Measurements from ENCODE around the gene SMARCAL1. TPM values are rescaled to one million over a fixed set of nuclear protein-coding genes. Genes with fewer than 3 reads are reported as not detected.
A peak's percentile ranks its signal among the peaks of the same experiment; 100 is the strongest.

Gene SMARCAL1
- total RNA-seq, 1 experiment from 2014 or later, result 40.5 TPM

DNA sequence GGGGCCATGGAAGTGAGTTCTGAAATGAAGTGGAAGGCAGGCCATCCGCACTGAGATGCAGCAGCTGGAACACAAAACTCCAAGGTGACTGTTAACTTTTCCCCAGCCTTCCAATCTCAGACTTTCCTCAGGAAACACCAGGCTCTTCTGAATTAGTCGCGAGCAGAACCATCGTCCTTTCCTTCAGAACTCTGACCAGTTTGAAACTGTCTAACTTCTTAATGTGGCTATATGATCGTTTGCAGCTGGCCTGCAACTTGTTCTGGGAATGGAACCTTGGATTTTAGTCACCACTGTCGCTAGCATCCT, 85.7 kb downstream of the SMARCAL1 start:
- Histone ChIP-seq H3K27ac (peak overlapping the region; percentile 86), H3K9me3 (ENCODE audit: insufficient read depth, low read depth) (no peaks in the 10 kb centered on the region), H2AFZ (peak overlapping the region; percentile 95), H3K36me3 (ENCODE audit: low read depth) (peaks cover 40% of the 10 kb centered on the region), H3K4me1 (replicated peaks; ENCODE audit: insufficient read depth) (peaks cover 30% of the 10 kb centered on the region), H3K9me2 (ENCODE audit: insufficient read depth) (no peaks in the 10 kb centered on the region), H3K27me3 (ENCODE audit: insufficient read depth, low read depth) (no peaks in the 10 kb centered on the region), H3K4me2 (peak overlapping the region; percentile 99), H3K79me2 (ENCODE audit: low read depth) (peaks cover 50% of the 10 kb centered on the region), H3F3A (ENCODE audit: insufficient read depth, low read depth) (peaks cover 41% of the 10 kb centered on the region), H3K4me3 (peak overlapping the region; percentile 96), H4K20me1 (ENCODE audit: insufficient read depth) (peaks cover 26% of the 10 kb centered on the region)
- TF ChIP-seq, protein P1, sequence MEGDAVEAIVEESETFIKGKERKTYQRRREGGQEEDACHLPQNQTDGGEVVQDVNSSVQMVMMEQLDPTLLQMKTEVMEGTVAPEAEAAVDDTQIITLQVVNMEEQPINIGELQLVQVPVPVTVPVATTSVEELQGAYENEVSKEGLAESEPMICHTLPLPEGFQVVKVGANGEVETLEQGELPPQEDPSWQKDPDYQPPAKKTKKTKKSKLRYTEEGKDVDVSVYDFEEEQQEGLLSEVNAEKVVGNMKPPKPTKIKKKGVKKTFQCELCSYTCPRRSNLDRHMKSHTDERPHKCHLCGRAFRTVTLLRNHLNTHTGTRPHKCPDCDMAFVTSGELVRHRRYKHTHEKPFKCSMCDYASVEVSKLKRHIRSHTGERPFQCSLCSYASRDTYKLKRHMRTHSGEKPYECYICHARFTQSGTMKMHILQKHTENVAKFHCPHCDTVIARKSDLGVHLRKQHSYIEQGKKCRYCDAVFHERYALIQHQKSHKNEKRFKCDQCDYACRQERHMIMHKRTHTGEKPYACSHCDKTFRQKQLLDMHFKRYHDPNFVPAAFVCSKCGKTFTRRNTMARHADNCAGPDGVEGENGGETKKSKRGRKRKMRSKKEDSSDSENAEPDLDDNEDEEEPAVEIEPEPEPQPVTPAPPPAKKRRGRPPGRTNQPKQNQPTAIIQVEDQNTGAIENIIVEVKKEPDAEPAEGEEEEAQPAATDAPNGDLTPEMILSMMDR (conservative IDR thresholded peaks at IDR 0.05), result no peak
- no peak for TF ChIP-seq EZH2 (IDR thresholded peaks at IDR 0.05; ENCODE audit: low read depth)
- ChIA-PET POLR2A (ENCODE audit: unreplicated experiment) (interaction anchor here (0.5 to 1.0 kb wide), 12 partner anchors 7 to 480 kb away, joined by 3 to 22 read pairs (median 4); no protein-coding TSS in a partner anchor), CTCF (no interaction called here)
- no peak for DNase-seq
- BruUV-seq (replicated peaks), result TSS peak; percentile 81
- intact Hi-C loops (cut with micrococcal nuclease; ENCODE audit: unreplicated experiment), result loop anchor here (1.0 to 10.0 kb wide), 3 partner anchors 86 to 386 kb away; partner anchors contain the start of gene SMARCAL1

DNA sequence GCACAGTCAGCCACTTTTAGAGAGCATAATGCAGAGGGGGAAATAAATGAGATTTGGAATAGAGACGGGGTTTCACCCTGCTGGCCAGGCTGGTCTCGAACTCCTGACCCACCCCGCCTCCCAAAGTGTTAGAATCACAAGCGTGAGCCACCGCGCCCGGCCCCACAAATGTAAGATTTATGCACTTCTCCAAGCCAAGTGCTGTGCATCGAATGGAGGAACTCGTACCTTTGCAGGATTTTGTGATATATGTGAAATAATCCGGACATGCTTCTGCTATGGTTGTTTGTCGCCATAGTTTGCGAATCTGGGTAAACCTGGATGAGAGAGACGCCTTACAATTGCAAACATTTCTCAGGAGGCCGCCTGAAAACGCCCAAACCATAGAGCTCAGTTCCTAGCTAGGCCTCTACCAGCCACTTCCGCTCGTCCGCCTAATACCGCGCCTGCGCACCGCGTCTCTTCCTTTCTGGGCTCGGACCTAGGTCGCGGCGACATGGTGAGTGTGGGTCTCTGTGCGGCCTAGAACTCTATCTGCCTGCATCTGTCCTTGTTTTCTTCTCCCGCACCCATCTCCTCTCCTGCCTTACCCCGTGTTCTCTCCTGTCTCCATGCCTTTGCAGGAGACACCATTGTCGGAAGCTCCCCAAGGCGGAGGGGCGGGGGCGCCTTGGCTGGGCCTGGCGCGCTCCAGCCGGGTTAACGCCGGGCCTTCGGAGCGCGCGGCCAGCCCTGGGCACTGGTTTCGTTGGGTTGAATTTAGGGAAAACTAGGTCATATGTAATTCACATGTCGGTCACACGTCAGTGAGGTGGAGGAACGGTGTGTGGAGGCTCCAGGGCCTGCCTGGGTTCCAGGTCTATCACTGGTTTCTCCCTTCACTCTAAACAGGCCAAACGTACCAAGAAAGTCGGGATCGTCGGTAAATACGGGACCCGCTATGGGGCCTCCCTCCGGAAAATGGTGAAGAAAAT, 86.4 kb downstream of the SMARCAL1 start, which contains the start of gene RPL37A:
Gene RPL37A (plus strand): TSS at position 466 of the 974 bp plus-strand sequence. CDS start 31 bp downstream, at position 497.
- Histone ChIP-seq H3K9me2 (ENCODE audit: insufficient read depth) (no peaks in the 10 kb centered on the region), H3K4me3 (peak within 1 kb of the TSS; percentile 96), H3K9me3 (ENCODE audit: insufficient read depth, low read depth) (no peaks in the 10 kb centered on the region), H3K27me3 (ENCODE audit: insufficient read depth, low read depth) (no peaks in the 10 kb centered on the region), H3K27ac (peak within 1 kb of the TSS; percentile 86), H4K20me1 (ENCODE audit: insufficient read depth) (peaks cover 33% of the 10 kb centered on the region), H2AFZ (peak within 1 kb of the TSS; percentile 95), H3K36me3 (ENCODE audit: low read depth) (peaks cover 47% of the 10 kb centered on the region), H3F3A (ENCODE audit: insufficient read depth, low read depth) (peaks cover 48% of the 10 kb centered on the region), H3K4me1 (replicated peaks; ENCODE audit: insufficient read depth) (peaks cover 30% of the 10 kb centered on the region), H3K79me2 (ENCODE audit: low read depth) (peaks cover 53% of the 10 kb centered on the region), H3K4me2 (peak within 1 kb of the TSS; percentile 99)
- ChIA-PET POLR2A (ENCODE audit: unreplicated experiment) (interaction anchor here (0.5 to 1.0 kb wide), 14 partner anchors 8 to 481 kb away, joined by 3 to 22 read pairs (median 4); no protein-coding TSS in a partner anchor), CTCF (no interaction called here)
- intact Hi-C loops (cut with micrococcal nuclease; ENCODE audit: unreplicated experiment), result loop anchor here (1.0 to 10.0 kb wide), 3 partner anchors 86 to 386 kb away; partner anchors contain the start of gene SMARCAL1
- BruUV-seq (replicated peaks), result TSS peak; percentile 53
- DNase-seq, result peak; percentile 86 to 88
- no peak for TF ChIP-seq EZH2 (IDR thresholded peaks at IDR 0.05; ENCODE audit: low read depth)
- TF ChIP-seq, protein P1 (conservative IDR thresholded peaks at IDR 0.05), result no peak

DNA sequence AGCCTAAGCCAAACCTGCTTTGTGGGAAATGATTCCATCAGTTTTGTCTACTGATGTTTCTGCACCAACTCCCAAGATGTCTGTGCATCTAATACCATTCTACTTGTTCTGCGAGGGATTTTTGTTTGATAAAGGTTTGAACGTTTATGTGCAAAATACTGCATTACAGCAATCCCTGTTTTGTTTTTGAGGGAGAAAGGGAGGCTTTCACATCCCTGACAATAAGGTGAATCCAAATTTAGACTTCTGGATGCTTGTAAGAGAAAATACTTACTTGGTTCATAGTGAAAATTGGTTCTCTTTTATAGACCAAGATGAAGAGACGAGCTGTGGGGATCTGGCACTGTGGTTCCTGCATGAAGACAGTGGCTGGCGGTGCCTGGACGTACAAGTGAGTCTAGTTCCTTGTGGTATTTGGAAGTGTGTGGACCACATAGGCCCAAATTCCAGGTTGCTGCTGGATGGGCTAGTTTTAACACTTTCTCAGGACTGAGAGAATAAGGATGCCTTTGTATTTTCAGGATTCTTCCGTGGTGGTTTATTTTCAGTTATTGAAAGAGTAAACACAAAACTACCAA, 87.4 kb downstream of the SMARCAL1 start:
- POLR2A ChIA-PET (ENCODE audit: unreplicated experiment), result no interaction called here
- CTCF ChIA-PET, result no interaction called here
- no peak for TF ChIP-seq EZH2 (IDR thresholded peaks at IDR 0.05; ENCODE audit: low read depth)
- TF ChIP-seq, protein P1 (conservative IDR thresholded peaks at IDR 0.05), result no peak
- H3K9me2 ChIP-seq (ENCODE audit: insufficient read depth), result no peaks in the 10 kb centered on the region
- no TSS peak for BruUV-seq (replicated peaks)
- no peak overlapping the region for H2AFZ ChIP-seq
- H3K9me3 ChIP-seq (ENCODE audit: insufficient read depth, low read depth), result no peaks in the 10 kb centered on the region
- H3F3A ChIP-seq (ENCODE audit: insufficient read depth, low read depth), result peaks cover 57% of the 10 kb centered on the region
- H3K27me3 ChIP-seq (ENCODE audit: insufficient read depth, low read depth), result no peaks in the 10 kb centered on the region
- H3K4me2 ChIP-seq, result peak overlapping the region; percentile 99
- intact Hi-C loops (cut with micrococcal nuclease; ENCODE audit: unreplicated experiment), result loop anchor here (5.0 to 10.0 kb wide), 2 partner anchors 285 to 387 kb away; no protein-coding TSS in a partner anchor
- peak overlapping the region; percentile 96 for H3K4me3 ChIP-seq
- H3K36me3 ChIP-seq (ENCODE audit: low read depth), result peaks cover 56% of the 10 kb centered on the region
- H3K4me1 ChIP-seq (replicated peaks; ENCODE audit: insufficient read depth), result peaks cover 30% of the 10 kb centered on the region
- peaks cover 53% of the 10 kb centered on the region for H3K79me2 ChIP-seq (ENCODE audit: low read depth)
- peak overlapping the region; percentile 86 for H3K27ac ChIP-seq
- DNase-seq, result no peak
- peaks cover 43% of the 10 kb centered on the region for H4K20me1 ChIP-seq (ENCODE audit: insufficient read depth)

All from PC-9 (cell line).